Colon (tissue), 2 donors: ENCODE measurements around the gene ADGRB2.

ENCODE experiments used
- FAIRE-seq: peaks from 2 replicates; lab custom pipeline; 2012; peaks lifted over from hg19 to GRCh38; lab: Jason Lieb, UNC
- donor health status: control.
- donor health status: control.

ADGRB2 gene

GRCh38 chr1:31763671-31764311, 349 bp downstream of the ADGRB2 start:
- FAIRE-seq: no peak

GRCh38 chr1:31762726-31763670, 1.1 kb downstream of the ADGRB2 start:
- no peak for FAIRE-seq

DNA sequence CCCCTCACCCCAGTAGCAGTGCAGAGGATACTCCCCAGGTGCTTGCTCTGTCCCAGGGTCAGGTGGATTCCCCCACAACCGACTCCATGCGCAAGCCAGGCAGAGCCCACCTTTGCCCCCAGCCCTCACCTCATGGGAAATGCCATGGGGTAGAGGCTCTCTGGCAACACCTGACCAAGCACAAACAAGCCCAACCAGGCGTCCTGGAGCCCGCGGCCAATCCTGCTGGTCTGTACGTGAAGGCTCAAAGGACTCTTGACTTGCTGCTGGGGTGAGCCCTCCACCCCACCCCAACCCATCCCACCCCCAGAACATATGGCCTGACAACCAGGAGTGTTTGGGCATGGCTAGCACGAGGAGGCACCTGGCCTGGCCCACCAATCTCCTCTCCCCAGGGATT, 1.8 kb downstream of the ADGRB2 start:
- no peak for FAIRE-seq

DNA sequence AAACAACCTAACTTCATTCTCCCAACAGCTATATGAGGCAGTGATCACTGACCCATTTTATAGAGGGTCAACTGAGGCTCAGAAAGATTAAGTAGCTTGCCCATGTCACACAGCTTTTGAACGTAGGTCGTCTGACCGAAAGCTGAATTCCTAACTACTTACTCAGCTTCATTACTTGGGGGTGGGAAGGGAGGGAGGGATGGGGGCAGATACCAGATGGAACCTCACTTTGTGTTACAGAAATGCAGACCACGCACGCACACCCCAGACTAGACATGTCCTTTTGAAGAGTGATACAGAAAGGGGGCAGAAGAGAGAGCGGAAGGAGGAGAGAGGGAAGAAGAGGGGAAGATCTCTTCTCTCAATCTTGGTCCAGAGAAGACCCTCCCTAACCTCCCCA, 2.3 kb downstream of the ADGRB2 start:
- FAIRE-seq: no peak

- no peak for FAIRE-seq
Measured at GRCh38 chr1:31760471-31761470, 3.4 kb downstream of the ADGRB2 start.

DNA sequence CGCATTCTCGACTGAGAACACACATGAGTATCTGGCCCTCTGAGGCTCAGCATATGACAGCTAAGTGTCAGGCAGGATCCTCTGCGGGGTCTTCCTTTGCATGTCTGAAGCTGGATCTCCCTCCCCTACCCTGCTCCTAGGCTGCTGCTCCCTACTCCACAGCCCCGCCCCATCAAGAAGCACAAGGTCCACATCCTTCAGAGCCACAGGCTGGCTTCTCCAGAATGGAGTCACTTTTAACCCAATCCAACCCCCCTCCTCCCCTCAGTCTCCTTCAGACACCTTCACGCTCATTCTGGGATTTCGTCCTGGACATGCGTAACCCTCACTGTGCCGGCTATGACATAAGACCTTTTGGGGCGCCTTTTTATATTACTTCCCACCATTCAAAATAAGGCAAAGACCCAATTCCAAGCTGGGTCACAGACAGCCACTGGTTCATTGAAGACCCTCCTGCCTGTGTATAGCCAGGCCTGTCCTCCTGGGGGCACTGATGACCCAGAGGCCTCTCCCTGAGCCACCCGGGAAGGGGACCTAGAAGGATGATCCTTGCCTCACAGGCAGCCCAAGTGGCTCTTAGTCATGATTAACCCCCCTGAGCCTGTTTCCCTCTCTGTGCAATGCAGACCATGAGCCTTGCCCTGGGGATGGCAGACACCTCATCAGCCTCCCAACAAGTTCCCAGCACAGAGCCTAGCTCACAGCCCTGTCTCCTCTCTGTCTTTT, 4.7 kb downstream of the ADGRB2 start:
- no peak for FAIRE-seq

- no peak for FAIRE-seq
Measured at GRCh38 chr1:31758823-31759222, 5.3 kb downstream of the ADGRB2 start.

DNA sequence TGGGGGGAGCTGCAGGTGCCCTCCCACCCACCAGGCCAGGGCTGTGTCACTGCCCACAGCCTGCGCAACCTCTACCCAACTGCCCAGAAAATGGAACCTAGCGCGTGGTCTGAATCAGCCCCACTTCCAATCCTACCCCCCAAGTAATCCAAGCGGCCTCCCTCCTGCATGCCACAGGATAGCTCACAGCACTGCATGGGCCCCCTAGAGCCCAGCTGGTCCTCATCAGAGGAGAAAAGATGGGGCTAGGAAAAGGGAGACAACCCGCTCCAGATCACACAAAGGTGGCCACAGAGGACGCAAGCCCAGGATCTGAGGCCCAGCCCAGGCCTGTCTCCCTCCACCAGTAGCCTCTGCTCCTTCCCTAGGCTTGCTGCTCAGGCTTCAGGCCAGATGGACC, 6.2 kb downstream of the ADGRB2 start:
- no peak for FAIRE-seq

DNA sequence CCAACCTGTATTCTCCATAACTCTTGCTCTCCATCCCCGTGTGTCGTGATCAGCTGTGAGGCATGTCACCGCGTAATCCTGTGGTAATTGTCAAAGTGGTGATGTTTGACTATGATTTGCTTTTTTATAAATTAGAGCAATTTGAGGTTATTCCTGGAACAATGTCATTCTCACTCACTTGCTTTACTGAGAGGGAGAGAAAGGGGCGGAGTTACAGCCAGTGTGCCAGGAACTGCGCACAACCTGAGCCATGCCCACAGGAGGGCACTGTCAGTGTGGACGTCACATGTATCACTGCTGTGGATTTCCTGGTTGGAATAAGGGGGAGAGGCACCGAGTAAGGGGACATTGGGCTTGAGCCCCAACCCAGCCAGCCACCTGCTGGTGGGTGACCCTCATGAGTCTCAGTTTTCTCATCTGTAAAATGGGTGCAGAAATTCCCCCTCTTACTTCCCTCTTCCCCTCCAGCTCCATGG, 6.9 kb downstream of the ADGRB2 start:
- FAIRE-seq: no peak

DNA sequence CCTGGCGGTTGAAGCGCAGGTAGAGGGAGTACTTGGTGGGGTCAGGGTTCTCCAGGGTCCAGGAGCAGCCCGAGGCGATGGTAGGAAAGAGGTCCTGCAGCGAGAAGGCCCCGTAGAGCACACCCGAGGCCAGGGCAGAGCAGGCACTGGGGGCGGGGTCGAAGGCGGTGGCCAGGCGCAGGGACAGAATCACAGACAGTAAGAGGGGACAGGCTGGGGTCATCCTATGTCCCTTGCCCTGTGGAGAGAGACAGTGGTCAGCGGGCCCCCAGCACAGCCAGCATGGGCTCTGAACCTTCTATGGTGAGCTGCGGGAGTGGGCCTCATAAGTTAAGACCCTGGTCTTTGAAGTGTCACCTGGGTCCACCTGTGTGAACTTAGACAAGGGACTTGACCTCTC, 7.6 kb downstream of the ADGRB2 start:
- no peak for FAIRE-seq

DNA sequence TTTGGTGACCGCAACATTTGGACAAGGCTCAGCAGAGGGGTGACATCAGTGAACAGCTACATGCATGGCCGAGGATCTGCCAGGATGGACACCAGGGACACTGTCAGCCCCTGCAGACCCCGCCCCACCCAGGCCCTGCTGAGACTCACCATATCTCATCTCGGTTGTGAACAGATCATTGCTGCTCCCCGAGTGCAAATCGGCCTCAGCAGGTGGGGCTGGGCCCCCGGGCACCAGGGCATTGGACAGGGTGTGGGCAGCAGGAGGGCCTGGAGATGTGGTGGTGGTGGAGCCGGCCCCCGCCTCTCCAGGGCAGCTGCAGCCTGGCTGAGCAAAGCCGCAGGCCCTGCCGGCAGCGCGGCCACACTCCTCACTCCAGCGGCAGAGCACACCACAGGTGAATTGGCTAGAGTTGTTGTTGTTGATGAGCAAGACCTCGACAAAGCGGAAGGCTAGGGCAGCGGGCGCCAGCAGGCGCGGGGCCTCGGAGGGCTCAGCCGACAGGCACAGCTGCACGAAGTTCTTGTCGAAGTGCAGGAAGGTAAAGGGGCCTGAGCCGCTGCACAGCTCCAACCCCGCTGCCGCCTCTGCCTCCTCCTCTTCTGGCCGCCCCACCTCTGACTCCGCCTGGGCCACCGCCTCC, 8.2 kb downstream of the ADGRB2 start:
- FAIRE-seq: no peak

DNA sequence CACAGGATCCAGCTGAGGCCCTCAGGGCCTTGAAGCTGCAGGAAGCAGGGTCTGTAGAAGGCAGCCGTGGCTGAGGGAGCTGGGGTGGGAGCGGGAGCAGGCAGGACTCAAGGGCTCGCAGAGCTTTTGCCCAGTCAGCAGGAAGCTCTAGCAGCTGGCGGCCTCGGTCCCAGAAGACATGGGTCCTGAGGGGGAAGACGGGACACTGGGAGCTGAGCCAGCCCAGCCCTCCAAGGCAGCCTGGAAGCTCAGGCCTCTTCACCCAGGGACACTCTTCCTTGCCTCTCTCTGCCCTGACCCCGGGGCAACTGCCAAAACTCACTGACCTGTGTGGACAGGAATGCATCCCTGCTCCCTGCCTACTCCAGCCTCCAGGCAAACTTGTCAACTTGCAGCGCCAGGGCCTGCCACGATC, 8.9 kb downstream of the ADGRB2 start:
- FAIRE-seq: no peak

- FAIRE-seq: no peak
Measured at GRCh38 chr1:31754397-31754796, 9.7 kb downstream of the ADGRB2 start.

GRCh38 chr1:31753707-31754349, 10.3 kb downstream of the ADGRB2 start:
- FAIRE-seq: no peak

DNA sequence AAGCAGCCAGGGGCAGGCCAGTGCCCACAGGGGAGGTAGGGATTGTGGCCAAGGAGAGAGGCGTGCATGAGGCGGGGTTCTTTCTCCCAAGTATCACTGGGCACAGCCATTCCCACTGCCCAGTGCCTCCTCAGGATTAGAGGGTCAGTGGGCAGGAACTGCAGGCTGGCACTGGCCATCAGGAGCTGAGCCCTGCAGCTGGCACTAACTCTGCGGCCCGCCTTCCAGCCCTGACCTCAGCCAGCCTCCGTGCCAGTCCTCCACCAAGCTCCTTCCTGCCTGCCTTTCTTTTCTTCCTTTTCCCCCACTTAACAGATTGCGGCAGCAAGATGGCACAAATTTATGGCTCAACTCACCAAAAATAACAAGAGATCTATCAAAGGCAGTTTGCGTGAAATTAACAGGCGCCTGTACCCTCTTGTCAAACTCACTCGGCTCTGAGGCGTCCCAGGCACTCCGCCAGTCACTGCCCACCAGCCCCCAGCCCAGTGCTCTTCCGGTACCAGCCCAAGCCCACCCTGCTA, 11.1 kb downstream of the ADGRB2 start:
- FAIRE-seq: no peak

DNA sequence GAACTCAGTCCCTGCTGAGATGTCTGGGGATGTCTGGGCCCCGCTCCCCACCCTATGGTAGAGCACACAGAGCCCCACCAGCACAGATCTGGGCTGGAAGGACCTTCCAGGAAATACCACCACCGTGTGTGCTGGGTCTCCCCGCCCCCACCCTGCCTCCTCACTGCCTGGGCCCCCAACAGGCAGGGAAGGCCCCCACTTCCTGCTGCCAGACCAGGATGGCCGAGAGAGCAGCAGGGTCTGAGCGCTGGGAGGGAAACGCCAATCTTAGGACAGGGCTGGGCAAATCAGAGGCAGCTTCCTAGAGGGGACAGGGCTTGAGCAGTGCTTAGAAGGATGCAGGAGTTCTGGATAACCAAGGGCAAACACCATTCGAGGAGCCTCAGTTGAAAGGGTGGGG, 11.9 kb downstream of the ADGRB2 start:
- no peak for FAIRE-seq

- no peak for FAIRE-seq
Measured at GRCh38 chr1:31751822-31752241, 12.3 kb downstream of the ADGRB2 start.

GRCh38 chr1:31750858-31751510, 13.2 kb downstream of the ADGRB2 start:
- FAIRE-seq: no peak
